OCI-LY7 (cell line): ENCODE measurements around the gene FLT3. TPM values are rescaled to one million over a fixed set of nuclear protein-coding genes. Genes with fewer than 3 reads are reported as not detected.

Source experiments
- BruUV-seq: library from RNA; stranded (reverse); fragments of 400-500 nt; replicated peaks from 2 replicates; lab custom pipeline; 2021; lab: Mats Ljungman, UMichigan
- CTCF ChIA-PET: fragments of 300-600 bp; sonication (Branson Sonifier 250); formaldehyde crosslinking; loops from one replicate; lab custom pipeline; 2022; ENCODE audit warnings: antibody characterized with exemption; ENCODE audit not compliant: unreplicated experiment; lab: Charles Lee
- POLR2A ChIA-PET: fragments of 300-600 bp; sonication (Branson Sonifier 250); formaldehyde crosslinking; loops from one replicate; lab custom pipeline; 2022; ENCODE audit warnings: antibody characterized with exemption; lab: Charles Lee
- DNase-seq: peaks from one replicate; pipeline ENCODE4 v3.0.0-alpha.2; 2015; ENCODE audit warnings: low spot score
- H2AFZ ChIP-seq: fragments of 200-600 bp; sonication (generic), shearing (Covaris generic); 2 replicates; pipeline ENCODE4 v1.6.1; 2014; ENCODE audit warnings: mild to moderate bottlenecking, antibody characterized with exemption, low read length, moderate library complexity
- H3K27ac ChIP-seq: fragments of 200-600 bp; sonication (generic); 2 replicates; pipeline ENCODE4 v1.5.1; 2014; ENCODE audit warnings: mixed run types, low read depth, mild to moderate bottlenecking, moderate library complexity, low read length, inconsistent platforms; ENCODE audit not compliant: poor library complexity, severe bottlenecking
- H3K36me3 ChIP-seq: fragments of 200-600 bp; sonication (generic); 2 replicates; pipeline ENCODE4 v1.6.1; 2014; ENCODE audit warnings: mild to moderate bottlenecking, antibody characterized with exemption, low read length, moderate library complexity, mixed read lengths; ENCODE audit not compliant: insufficient read depth
- H3K4me1 ChIP-seq: fragments of 200-600 bp; sonication (generic); 2 replicates; pipeline ENCODE4 v1.5.1; 2014; ENCODE audit warnings: mild to moderate bottlenecking, low read length; ENCODE audit not compliant: insufficient read depth, poor library complexity, severe bottlenecking
- H3K4me2 ChIP-seq: fragments of 200-600 bp; sonication (generic); 2 replicates; pipeline ENCODE4 v1.6.1; 2014; ENCODE audit warnings: mild to moderate bottlenecking, low read length
- H3K4me3 ChIP-seq: fragments of 200-600 bp; sonication (generic); 2 replicates; pipeline ENCODE4 v1.5.1; 2014; ENCODE audit warnings: mild to moderate bottlenecking, low read depth, low read length; ENCODE audit not compliant: poor library complexity, severe bottlenecking
- H3K79me2 ChIP-seq: fragments of 200-600 bp; sonication (generic); 2 replicates; pipeline ENCODE4 v1.6.1; 2016; ENCODE audit warnings: low read depth, mild to moderate bottlenecking, low read length, moderate library complexity, mixed read lengths; ENCODE audit not compliant: insufficient read depth
- H3K9me2 ChIP-seq: fragments of 200-600 bp; sonication (generic); 2 replicates; pipeline ENCODE4 v1.6.1; 2016; ENCODE audit warnings: mild to moderate bottlenecking, low read length, mixed read lengths; ENCODE audit not compliant: insufficient read depth
- H3K9me3 ChIP-seq: fragments of 200-600 bp; sonication (generic); 2 replicates; pipeline ENCODE4 v1.6.1; 2014; ENCODE audit warnings: mild to moderate bottlenecking, mixed run types, low read length, mixed read lengths
- H4K20me1 ChIP-seq: fragments of 200-600 bp; sonication (generic); 2 replicates; pipeline ENCODE4 v1.6.1; 2014; ENCODE audit warnings: mild to moderate bottlenecking, antibody characterized with exemption, low read length, moderate library complexity, mixed read lengths; ENCODE audit not compliant: insufficient read depth
- CTCF ChIP-seq: fragments of 200-600 bp; sonication (generic); conservative IDR thresholded peaks from 2 replicates; pipeline ENCODE4 v1.5.1; 2014; ENCODE audit warnings: mild to moderate bottlenecking, antibody characterized with exemption, low read length, moderate library complexity, mixed read lengths
- EZH2phosphoT487 ChIP-seq: fragments of 200-600 bp; sonication (generic); IDR thresholded peaks from 2 replicates; pipeline ENCODE4 v1.6.1; 2018; ENCODE audit warnings: low read depth, borderline replicate concordance, mild to moderate bottlenecking, mixed run types, antibody characterized with exemption, low read length, moderate library complexity, mixed read lengths
- intact Hi-C: fragments of 100-400 bp; cut with micrococcal nuclease; formaldehyde crosslinking; loops from one replicate; pipeline ENCODE4 v1.10.0; 2022; ENCODE audit not compliant: unreplicated experiment
- total RNA-seq, 2 experiments: library from RNA; depleted of rRNA in 1 of 2; stranded (reverse); fragments of >200 nt in 1 of 2; shearing (Covaris generic) in 1 of 2; gene quantifications; 2 replicates each; pipeline ENCODE4 v1.2.3, GENCODE V29; 2014 to 2022

The FLT3 gene
- total RNA-seq, 2 experiments from 2014 or later, result not detected

GRCh38 chr13:27979001-27979643, 121.3 kb downstream of the FLT3 start:
- no peak overlapping the region for H3K4me3 ChIP-seq

GRCh38 chr13:27978301-27978968, 121.9 kb downstream of the FLT3 start:
- intact Hi-C loops, result no loop called here

More at GRCh38 chr13:27979001-27979643, 121.3 kb downstream of the FLT3 start:
- H3K4me1 ChIP-seq, result no peaks in the 10 kb centered on the region
- intact Hi-C loops, result no loop called here
- BruUV-seq, result no TSS peak
- H3K9me2 ChIP-seq, result no peaks in the 10 kb centered on the region
- no peak for DNase-seq
- no peaks in the 10 kb centered on the region for H3K9me3 ChIP-seq
- H3K36me3 ChIP-seq, result no peaks in the 10 kb centered on the region
- TF ChIP-seq CTCF (no peak), EZH2phosphoT487 (no peak)
- H3K79me2 ChIP-seq, result no peaks in the 10 kb centered on the region
- POLR2A ChIA-PET, result interaction anchor here (0.7 to 0.8 kb wide), 2 partner anchors 25 to 122 kb away, joined by 3 read pairs; no protein-coding TSS in a partner anchor
- no peak overlapping the region for H2AFZ ChIP-seq
- no peak overlapping the region for H3K4me2 ChIP-seq
- no peak overlapping the region for H3K27ac ChIP-seq
- CTCF ChIA-PET, result no interaction called here
- no peaks in the 10 kb centered on the region for H4K20me1 ChIP-seq

More at GRCh38 chr13:27978301-27978968, 121.9 kb downstream of the FLT3 start:
- no peak overlapping the region for H2AFZ ChIP-seq
- H3K79me2 ChIP-seq, result no peaks in the 10 kb centered on the region
- ChIA-PET POLR2A (interaction anchor here (0.7 to 0.8 kb wide), 2 partner anchors 24 to 121 kb away, joined by 3 read pairs; no protein-coding TSS in a partner anchor), CTCF (no interaction called here)
- H3K36me3 ChIP-seq, result no peaks in the 10 kb centered on the region
- no peak overlapping the region for H3K4me2 ChIP-seq
- H3K4me3 ChIP-seq, result no peak overlapping the region
- H3K27ac ChIP-seq, result no peak overlapping the region
- TF ChIP-seq CTCF (no peak), EZH2phosphoT487 (no peak)
- no TSS peak for BruUV-seq
- no peaks in the 10 kb centered on the region for H3K9me2 ChIP-seq
- no peaks in the 10 kb centered on the region for H4K20me1 ChIP-seq
- H3K4me1 ChIP-seq, result no peaks in the 10 kb centered on the region
- DNase-seq, result no peak
- no peaks in the 10 kb centered on the region for H3K9me3 ChIP-seq
